IMR-90 (cell line): ENCODE results near the gene RNF2. TPM values are rescaled to one million over a fixed set of nuclear protein-coding genes. Genes with fewer than 3 reads are reported as not detected.

Source experiments
- ATAC-seq: fragments of 200-7000 bp; cut with Tn5 transposase; 2 replicates; pipeline ENCODE4 v1.9.1; 2020; ENCODE audit warnings: low read depth, mild to moderate bottlenecking, moderate library complexity
- BruUV-seq: library from RNA; stranded (reverse); fragments of 400-500 nt; replicated peaks from 2 replicates; lab custom pipeline; 2021; lab: Mats Ljungman, UMichigan
- CTCF ChIA-PET: fragments of 300-600 bp; formaldehyde crosslinking; extraction: SDS; loops from one replicate; lab custom pipeline; 2021; ENCODE audit warnings: antibody characterized with exemption; lab: Yijun Ruan, JAX
- POLR2A ChIA-PET: fragments of 300-600 bp; sonication (Branson Sonifier 250); formaldehyde crosslinking; loops from one replicate; lab custom pipeline; 2022; ENCODE audit warnings: antibody characterized with exemption; ENCODE audit not compliant: unreplicated experiment; lab: Charles Lee
- DNase-seq: peaks from one replicate; pipeline ENCODE4 v3.0.0; 2013
- H2AFZ ChIP-seq: replicated peaks from 2 replicates; pipeline ENCODE3; 2013; ENCODE audit warnings: low read length, mild to moderate bottlenecking; ENCODE audit not compliant: poor library complexity
- H2AK5ac ChIP-seq: 2 replicates; pipeline ENCODE4 v1.6.1; 2013; ENCODE audit warnings: low read depth, low read length, inconsistent platforms
- H2AK9ac ChIP-seq: replicated peaks from 2 replicates; pipeline ENCODE3; 2013; ENCODE audit warnings: mild to moderate bottlenecking, low read depth, low read length, moderate library complexity; ENCODE audit not compliant: poor library complexity
- H2BK120ac ChIP-seq: 2 replicates; pipeline ENCODE4 v1.6.1; 2013; ENCODE audit warnings: low read depth, low read length, inconsistent platforms
- H2BK15ac ChIP-seq: 3 replicates; pipeline ENCODE4 v1.6.1; 2013; ENCODE audit warnings: low read depth, low read length, inconsistent platforms
- H2BK20ac ChIP-seq: 2 replicates; pipeline ENCODE4 v1.6.1; 2013; ENCODE audit warnings: low read depth, mild to moderate bottlenecking, inconsistent platforms, low read length, moderate library complexity
- H2BK5ac ChIP-seq: 2 replicates; pipeline ENCODE4 v1.6.1; 2013; ENCODE audit warnings: mild to moderate bottlenecking, low read depth, low read length, inconsistent platforms; ENCODE audit not compliant: poor library complexity, severe bottlenecking
- H3K14ac ChIP-seq: replicated peaks from 2 replicates; pipeline ENCODE4 v1.6.1; 2013; ENCODE audit warnings: low read depth, low read length, inconsistent platforms
- H3K18ac ChIP-seq: 2 replicates; pipeline ENCODE4 v1.6.1; 2013; ENCODE audit warnings: low read depth, low read length, control low read depth
- H3K23ac ChIP-seq: 2 replicates; pipeline ENCODE4 v1.6.1; 2013; ENCODE audit warnings: low read depth, low read length, inconsistent platforms
- H3K27ac ChIP-seq: 2 replicates; pipeline ENCODE4 v1.5.1; 2013; ENCODE audit warnings: mild to moderate bottlenecking, control low read depth, low read length; ENCODE audit not compliant: insufficient read depth
- H3K27me3 ChIP-seq: 2 replicates; pipeline ENCODE4 v1.6.1; 2013; ENCODE audit warnings: low read length; ENCODE audit not compliant: control insufficient read depth, insufficient read depth
- H3K36me3 ChIP-seq: 2 replicates; pipeline ENCODE4 v1.6.1; 2013; ENCODE audit warnings: low read length, mixed read lengths; ENCODE audit not compliant: control insufficient read depth, insufficient read depth
- H3K4ac ChIP-seq: 2 replicates; pipeline ENCODE4 v1.6.1; 2013; ENCODE audit warnings: low read depth, low read length, inconsistent platforms
- H3K4me1 ChIP-seq: 2 replicates; pipeline ENCODE4 v1.6.1; 2013; ENCODE audit warnings: low read length, mixed read lengths; ENCODE audit not compliant: control insufficient read depth, insufficient read depth
- H3K4me2 ChIP-seq: 2 replicates; pipeline ENCODE4 v1.6.1; 2013; ENCODE audit warnings: low read depth, mild to moderate bottlenecking, control low read depth, low read length, moderate library complexity
- H3K4me3 ChIP-seq: 2 replicates; pipeline ENCODE4 v1.5.1; 2013; ENCODE audit warnings: low read depth, mild to moderate bottlenecking, control low read depth, low read length, moderate library complexity; ENCODE audit not compliant: insufficient read depth
- H3K56ac ChIP-seq: 2 replicates; pipeline ENCODE4 v1.6.1; 2013; ENCODE audit warnings: low read length, inconsistent platforms; ENCODE audit not compliant: insufficient read depth; ENCODE audit errors: extremely low read depth
- H3K79me1 ChIP-seq, 2 experiments: 2 replicates each; pipeline ENCODE4 v1.6.1; 2013; ENCODE audit warnings: low read length in 2 of 2, inconsistent platforms in 1 of 2, low read depth in 1 of 2
- H3K9ac ChIP-seq: 2 replicates; pipeline ENCODE4 v1.6.1; 2013; ENCODE audit warnings: low read depth, low read length, control low read depth
- H3K9me1 ChIP-seq: 2 replicates; pipeline ENCODE4 v1.6.1; 2013; ENCODE audit warnings: low read length, inconsistent platforms; ENCODE audit not compliant: insufficient read depth
- H3K9me3 ChIP-seq: 2 replicates; pipeline ENCODE4 v1.6.1; 2013; ENCODE audit warnings: low read length; ENCODE audit not compliant: control insufficient read depth, insufficient read depth
- H4K20me1 ChIP-seq: 2 replicates; pipeline ENCODE4 v1.6.1; 2013; ENCODE audit warnings: low read length, inconsistent platforms; ENCODE audit not compliant: insufficient read depth
- H4K5ac ChIP-seq: 2 replicates; pipeline ENCODE4 v1.6.1; 2013; ENCODE audit warnings: mild to moderate bottlenecking, low read depth, low read length, control low read depth
- H4K8ac ChIP-seq, 2 experiments: 2 replicates each; pipeline ENCODE4 v1.6.1; 2013; ENCODE audit warnings: low read depth in 2 of 2, low read length in 2 of 2, control low read depth in 1 of 2, inconsistent platforms in 1 of 2
- H4K91ac ChIP-seq: 2 replicates; pipeline ENCODE4 v1.6.1; 2013; ENCODE audit warnings: low read depth, low read length, inconsistent platforms; ENCODE audit not compliant: insufficient read depth
- CEBPB ChIP-seq: IDR thresholded peaks from 2 replicates; pipeline ENCODE4 v1.6.1; 2012; ENCODE audit warnings: low read depth, low read length, improper control_type of control experiment
- CHD1 ChIP-seq: IDR thresholded peaks from 2 replicates; pipeline ENCODE4 v1.6.1; 2012; ENCODE audit warnings: low read depth, low read length, improper control_type of control experiment
- MXI1 ChIP-seq: IDR thresholded peaks from 2 replicates; pipeline ENCODE4 v1.6.1; 2012; ENCODE audit warnings: low read depth, mild to moderate bottlenecking, low read length, moderate library complexity, borderline replicate concordance
- WGBS, 2 experiments: methylation state at CpG; one replicate each; pipeline versions ENCODE4 v1.1.5 to v1.1.7; 2013; ENCODE audit warnings: missing lambda C conversion rate in 2 of 2; ENCODE audit not compliant: insufficient read length in 1 of 2; ENCODE audit errors: extremely low coverage in 2 of 2; 5-methylcytosine and 5-hydroxymethylcytosine counted together
- dilution Hi-C: fragments of 300-500 bp; cut with HindIII; formaldehyde crosslinking; loops from one replicate; pipeline ENCODE4 v1.14.3; 2018; ENCODE audit warnings: low sequenced_read_pairs; ENCODE audit not compliant: unreplicated experiment
- in situ Hi-C: fragments of 300-500 bp; cut with MboI; formaldehyde crosslinking; loops from 3 replicates; pipeline ENCODE4 v1.14.3; 2019; ENCODE audit warnings: low sequenced_read_pairs, inconsistent platforms, mixed read lengths
- intact Hi-C: fragments of 100-400 bp; cut with micrococcal nuclease; formaldehyde crosslinking; loops from 2 replicates; pipeline ENCODE4 v1.10.0; 2022
- polyA plus RNA-seq, 3 experiments: library from polyadenylated mRNA; depleted of rRNA; stranded (reverse); fragments of >200 nt; gene quantifications; 2 replicates each; pipeline ENCODE4 v1.2.3, GENCODE V29; 2012; ENCODE audit warnings: low replicate concordance in 1 of 3
- total RNA-seq: library from RNA; depleted of rRNA; stranded (reverse); fragments of >200 nt; gene quantifications from 2 replicates; pipeline ENCODE4 v1.2.3, GENCODE V29; 2012

Gene RNF2
- total and polyA plus RNA-seq, 2 of the 4 experiments (the other 2 are of a cell fraction), result 22.6 to 48.8 TPM

GRCh38 chr1:185096531-185096930 is 51.2 kb downstream of the RNF2 start:
- no peak for TF ChIP-seq CHD1
- 0 out of 2 replicates have a peak, but pooled peaks have one; percentile 33 for TF ChIP-seq CEBPB
- TF ChIP-seq MXI1, result no peak
- peak; percentile 56 for DNase-seq
- no peak overlapping the region for H3K4ac ChIP-seq
- WGBS, 2 experiments, result no CpG with 5 or more reads among the region's 2 CpGs
- intact Hi-C loops, result no loop called here
- no peaks in the 10 kb centered on the region for H3K9me1 ChIP-seq
- dilution Hi-C loops, result no loop called here
- no peak overlapping the region for H3K4me3 ChIP-seq
- H2BK20ac ChIP-seq, result no peak overlapping the region
- H2BK15ac ChIP-seq, result no peak overlapping the region
- H3K56ac ChIP-seq, result no peak overlapping the region
- no peak overlapping the region for H3K27ac ChIP-seq
- H2AK5ac ChIP-seq, result no peak overlapping the region
- no peak overlapping the region for H2AFZ ChIP-seq
- no peaks in the 10 kb centered on the region for H4K20me1 ChIP-seq
- H4K8ac ChIP-seq, result no peak overlapping the region
- in situ Hi-C loops, result no loop called here
- peaks cover 10 to 12% of the 10 kb centered on the region in 2 experiments; a peak in 3 of 4 replicates for H3K79me1 ChIP-seq
- H3K4me2 ChIP-seq, result no peak overlapping the region
- ChIA-PET CTCF (interaction anchor here (1.0 kb wide), 1 partner anchor 9 kb away, joined by 3 read pairs; no protein-coding TSS in a partner anchor), POLR2A (no interaction called here)
- H3K14ac ChIP-seq, result no peak overlapping the region
- H4K91ac ChIP-seq, result no peak overlapping the region
- H3K18ac ChIP-seq, result no peak overlapping the region
- ATAC-seq, result no peak
- no peak overlapping the region for H2BK5ac ChIP-seq
- no peak overlapping the region for H3K9ac ChIP-seq
- no peak overlapping the region for H2BK120ac ChIP-seq
- H2AK9ac ChIP-seq, result no peak overlapping the region
- BruUV-seq, result no TSS peak
- no peaks in the 10 kb centered on the region for H3K27me3 ChIP-seq
- H3K23ac ChIP-seq, result no peak overlapping the region
- H3K9me3 ChIP-seq, result no peaks in the 10 kb centered on the region
- H3K4me1 ChIP-seq, result no peaks in the 10 kb centered on the region
- no peak overlapping the region for H4K5ac ChIP-seq
- H3K36me3 ChIP-seq, result peaks cover 7% of the 10 kb centered on the region; the same call in 1 of the 2 replicates
